ENCODE results near the gene ZNF219.

ZNF219 gene

DNA sequence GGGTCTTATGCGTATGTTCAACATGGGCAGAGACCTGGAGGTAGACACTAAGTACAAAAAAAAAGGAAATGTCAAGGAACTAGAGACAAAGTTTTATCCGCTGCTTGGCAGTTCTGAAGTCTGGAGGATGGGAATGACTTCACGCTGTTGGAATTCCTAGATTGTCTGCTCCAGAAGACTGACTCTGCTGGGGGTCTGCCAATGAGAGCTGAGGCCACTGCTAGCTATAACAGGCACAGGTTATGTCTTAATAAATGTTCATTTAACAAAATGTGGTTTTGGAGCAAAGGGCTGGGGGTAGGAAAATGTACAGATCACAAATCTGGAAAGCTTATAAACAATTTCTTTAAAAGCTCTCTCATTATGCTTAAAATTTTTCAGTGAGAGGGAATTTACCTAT, 35.0 kb downstream of the ZNF219 start:
- no peak for DNase-seq

DNA sequence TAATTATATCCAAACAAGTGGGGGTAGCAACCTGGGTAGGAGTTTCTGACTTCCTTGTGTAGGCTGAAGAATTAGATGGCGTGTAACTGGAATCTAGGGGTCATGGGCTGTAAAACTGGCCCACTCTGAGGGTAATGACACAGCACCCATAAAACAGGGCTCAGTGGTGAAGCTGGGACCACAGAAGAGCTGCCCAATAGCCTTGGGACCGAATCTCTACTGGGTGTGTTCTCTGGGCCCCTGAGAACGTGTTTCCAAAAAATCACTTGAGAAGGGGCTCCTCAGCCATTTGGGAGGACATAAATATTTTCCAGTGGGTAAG, 37.1 kb downstream of the ZNF219 start:
- no peak for DNase-seq

DNA sequence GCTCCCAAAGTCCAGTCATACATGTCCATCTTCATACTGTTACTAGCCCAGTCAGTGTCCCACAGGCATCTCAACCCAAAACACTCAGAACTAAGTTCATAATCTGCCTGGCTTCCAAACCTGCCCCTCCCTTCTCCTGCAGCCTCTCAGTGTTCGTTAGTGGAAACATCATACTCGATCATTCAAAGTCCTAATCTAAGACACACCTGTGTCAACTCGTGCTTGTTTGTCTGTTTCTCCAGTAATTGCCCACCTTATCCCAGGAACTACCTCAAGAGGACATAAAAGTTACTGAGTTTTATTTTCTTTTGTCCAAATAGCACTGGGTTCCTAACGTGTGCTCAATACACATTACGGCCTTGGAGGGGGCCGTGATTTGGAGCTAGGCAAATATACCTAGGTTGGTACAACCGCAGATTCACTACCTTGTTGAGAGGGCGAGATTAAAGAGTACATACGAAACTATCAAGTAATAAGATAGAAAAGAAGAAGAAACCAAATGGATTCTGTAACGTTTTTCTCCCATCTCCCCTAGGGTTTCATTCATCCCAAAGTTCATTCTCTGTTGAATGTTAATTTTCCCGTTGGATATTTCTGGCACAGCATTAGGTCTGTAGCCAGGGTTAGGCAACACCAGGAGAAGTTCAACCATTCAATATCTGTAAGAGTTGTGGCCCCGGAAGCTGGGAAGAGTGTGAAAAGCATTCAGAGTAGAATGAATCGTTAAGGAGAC, 37.7 kb downstream of the ZNF219 start:
- DNase-seq = no peak

DNA sequence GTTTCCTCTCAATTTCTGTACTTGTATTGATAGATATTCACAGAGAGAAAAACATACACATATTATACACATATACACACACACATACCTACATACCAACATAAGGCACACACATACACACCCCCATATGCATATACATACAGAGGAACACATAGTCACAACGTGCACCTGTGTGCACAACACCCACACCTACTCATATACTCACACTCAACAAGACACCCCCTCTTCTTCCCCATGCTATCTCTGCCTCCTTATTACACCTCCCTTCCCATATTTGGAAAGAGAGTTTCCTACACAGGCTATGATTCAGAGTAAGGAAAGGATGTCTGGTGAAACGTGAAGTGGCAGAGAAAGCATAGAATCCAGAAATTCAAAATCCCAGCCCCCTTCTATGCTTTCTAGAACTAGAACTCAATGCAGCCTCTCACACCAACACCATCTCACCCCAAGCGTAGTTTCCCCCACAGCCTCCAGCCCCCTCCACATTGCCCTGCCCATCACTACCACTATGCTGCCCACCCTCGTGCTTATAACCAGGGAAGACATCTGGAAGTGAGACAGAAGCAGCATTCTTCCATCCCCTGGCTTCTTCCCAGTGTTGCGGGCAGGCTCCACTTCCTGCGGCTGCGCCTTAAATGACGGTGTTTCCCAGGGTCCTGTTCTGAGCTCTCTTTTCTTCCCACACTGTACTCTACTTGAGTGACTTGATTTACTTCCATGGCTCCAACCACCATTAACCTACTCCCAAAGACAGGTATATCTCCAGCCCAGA, 38.4 kb downstream of the ZNF219 start:
- DNase-seq = no peak

DNA sequence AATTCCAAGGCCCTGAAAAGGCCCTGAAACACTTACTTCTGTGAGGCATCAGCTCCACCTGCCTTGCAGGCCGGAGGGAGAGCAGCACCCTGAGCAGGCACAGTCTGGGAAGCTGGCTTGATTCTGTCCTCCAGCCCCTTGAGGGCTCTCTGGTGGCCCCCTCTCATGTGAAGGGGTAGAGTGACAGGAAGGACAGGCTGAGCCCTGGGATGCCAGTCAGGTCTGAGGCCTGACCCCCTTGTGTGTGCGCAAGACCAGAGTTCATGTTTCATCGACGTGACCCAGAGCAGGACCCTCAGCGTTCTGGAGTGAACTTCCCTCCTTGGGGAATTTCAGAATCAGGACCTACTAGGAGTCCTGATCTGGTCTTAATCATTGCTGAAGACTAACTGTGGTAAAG, 39.6 kb downstream of the ZNF219 start:
- no peak for DNase-seq

GRCh38 chr14:21057803-21058675, 40.4 kb downstream of the ZNF219 start, which contains the start of gene RNASE8:
Gene RNASE8, plus strand, starts transcription at chr14:21057822. Its CDS starts 71 bp downstream, at chr14:21057893.
- DNase-seq = no peak

GRCh38 chr14:21056520-21057163, 41.8 kb downstream of the ZNF219 start:
- DNase-seq = no peak

DNA sequence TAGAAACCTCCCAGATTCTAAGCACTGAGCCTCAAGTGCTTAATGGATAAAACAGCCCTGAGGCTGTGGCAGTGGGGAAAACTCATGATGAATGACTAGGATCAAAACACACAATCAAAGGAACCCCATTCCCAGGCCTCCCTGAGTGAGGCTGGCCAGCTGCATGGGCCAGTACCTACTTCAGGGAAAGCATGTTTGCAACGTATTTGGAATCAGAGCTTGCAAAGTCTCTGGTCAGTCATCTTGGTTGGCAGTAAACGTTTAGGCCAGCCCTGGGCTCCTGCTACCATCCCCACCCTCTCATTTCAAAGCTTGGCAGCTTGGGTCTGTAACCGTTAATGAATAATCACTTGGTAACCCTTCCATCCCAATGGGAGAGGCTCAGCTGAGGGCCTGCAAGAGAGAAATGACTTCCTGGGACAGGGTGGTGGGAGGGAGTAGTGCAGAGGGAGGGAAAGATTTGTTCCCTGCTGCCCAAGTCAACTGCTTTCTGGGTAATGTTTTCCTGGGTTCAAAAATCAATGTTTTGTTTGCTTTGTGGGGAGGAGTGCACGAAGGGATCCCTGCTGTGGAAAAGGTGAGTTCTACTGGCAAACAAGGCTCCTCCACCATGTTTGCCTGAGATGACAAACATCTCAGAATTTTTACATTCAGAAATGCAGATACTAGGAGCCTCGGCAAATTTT, 42.9 kb downstream of the ZNF219 start:
- DNase-seq = no peak

DNA sequence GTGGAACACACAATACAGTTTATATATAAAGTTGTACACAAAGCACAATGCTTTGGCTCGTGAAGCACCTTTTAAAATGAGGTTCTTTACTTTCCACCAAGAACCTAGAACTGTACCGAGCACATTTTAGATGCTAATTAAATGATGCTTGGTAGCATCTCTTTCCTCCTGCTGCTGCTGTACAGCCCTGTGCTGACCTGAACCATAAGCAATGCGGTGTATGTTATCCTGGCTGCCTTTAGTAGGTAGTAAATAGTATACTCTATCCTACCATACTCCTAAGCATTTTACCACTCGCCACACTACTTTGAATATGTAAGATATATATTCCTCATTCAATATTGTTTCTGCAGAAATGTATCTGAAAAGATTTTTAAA, 43.7 kb downstream of the ZNF219 start:
- DNase-seq = no peak

DNA sequence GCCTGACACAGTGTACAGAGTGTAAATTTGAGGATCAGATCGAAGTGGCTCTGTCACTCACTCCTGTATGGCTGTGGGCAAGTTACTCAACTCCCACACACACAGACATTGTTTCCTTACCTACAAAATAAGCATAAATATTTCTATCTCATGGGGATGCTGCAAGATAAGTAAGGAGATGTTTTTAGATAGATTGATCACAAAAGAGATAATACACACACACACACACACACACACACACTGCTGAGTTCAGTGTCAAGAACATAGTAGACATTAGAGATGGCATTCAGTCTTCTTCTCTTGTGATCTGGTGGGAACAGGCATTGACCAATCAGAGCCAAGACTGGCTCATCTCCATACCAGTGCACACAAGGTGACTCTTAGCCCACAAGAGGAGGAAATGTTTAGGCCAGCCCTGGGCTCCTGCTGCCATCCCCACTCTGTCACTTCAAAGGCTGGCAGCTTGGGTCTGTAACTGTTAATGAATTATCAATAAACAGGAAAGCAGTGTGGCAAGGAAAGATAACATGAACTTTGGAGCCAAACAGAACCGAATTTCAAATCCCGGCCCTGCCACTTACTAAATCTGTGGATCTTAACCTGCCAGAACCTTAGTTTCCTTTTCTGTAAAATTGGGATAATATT, 44.2 kb downstream of the ZNF219 start:
- no peak for DNase-seq

DNA sequence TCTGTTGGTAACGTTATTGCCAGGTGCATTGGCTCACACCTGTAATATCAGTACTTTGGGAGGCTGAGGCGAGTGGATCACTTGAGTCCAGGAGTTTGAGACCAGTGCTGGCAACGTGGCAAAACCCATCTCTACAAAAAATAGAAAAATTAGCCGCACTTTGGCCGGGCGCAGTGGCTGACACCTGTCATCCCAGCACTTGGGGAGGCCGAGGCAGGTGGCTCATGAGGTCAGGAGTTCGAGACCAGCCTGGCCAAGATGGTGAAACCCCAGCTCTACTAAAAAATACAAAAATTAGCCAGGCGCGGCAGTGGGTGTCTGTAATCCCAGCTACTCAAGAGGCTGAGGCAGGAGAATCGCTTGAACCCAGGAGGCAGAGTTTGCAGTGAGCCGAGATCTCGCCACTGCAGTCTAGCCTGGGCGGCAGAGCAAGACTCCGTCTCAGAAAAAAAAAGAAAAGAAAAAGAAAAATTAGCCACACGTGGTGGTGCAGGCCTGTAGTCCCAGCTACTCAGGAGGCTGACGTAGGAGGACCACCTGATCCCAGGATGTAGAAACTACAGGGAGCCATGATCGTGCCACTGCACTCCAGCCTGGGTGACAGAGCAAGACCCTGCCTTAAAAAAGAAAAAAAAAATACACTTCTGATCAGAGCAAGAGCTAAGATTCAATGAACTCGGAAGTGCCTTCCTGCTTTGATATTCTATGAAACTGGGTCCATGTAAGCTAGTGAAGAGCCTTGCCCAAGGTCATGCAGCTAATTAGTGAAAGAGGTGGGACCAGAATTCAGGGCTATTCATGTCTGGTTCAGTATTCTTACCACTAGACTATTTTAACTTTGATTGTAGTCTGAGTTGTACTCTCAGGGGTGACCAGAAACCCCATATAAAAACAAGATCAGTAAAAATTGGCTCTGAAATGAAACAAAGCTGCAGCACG, 45.0 kb downstream of the ZNF219 start:
- DNase-seq = no peak

DNA sequence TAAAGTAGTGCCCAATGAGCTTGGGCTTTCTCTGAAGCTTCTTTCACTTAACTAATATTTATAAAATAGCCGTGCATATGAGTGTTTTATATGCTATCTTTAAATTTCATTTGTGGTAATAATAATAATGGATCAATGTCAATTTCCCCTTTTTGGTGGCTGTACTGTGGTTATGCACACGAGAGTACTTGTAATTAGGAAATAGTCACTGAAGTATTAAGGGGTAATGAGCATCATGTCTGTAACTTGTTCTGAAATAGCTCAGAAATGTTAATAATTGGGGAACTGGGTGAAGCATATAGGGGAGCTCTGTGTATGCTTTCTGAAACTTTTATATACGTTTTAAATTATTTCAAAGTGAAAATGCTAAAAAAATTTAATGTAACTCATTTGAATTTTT, 47.9 kb downstream of the ZNF219 start:
- DNase-seq = no peak

DNA sequence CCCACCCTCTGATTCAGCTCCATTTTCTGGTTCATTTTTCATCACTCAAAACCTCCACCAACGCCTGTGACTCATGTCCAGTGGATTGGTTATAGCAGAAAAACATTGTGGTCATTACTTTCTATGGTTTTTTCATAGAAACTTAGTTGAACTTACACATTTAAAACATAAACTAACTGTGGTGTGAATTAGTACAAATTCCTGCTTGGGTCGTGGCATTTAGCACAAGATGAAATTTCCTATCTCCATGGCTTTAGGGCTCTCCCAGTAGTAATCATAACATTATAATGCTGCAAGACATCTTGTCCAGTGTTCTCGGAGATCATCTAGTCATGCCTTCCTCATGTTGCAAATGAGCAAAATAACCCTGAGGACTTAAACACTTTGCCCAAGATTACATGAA, 49.2 kb downstream of the ZNF219 start:
- no peak for DNase-seq

DNA sequence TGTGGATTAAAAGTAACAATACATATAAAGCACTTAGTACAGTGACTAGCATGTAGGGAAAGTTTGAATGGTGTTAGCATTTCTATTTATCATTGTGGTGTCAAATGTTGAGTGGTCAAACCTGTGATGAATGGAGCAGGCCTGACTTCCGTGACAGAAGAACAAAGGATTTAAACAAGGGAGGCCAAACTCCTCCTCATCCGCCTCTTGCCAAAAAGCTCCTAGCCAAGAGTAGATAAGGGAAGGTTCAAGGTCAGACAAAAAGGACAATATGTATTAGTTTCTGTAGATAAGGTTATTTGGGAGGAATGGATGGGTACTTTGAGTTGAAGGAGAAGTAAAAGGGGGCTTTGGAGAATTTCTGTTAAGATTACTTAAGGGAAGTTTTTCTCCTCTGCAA, 49.8 kb downstream of the ZNF219 start:
- DNase-seq = no peak

GRCh38 chr14:21047378-21047781, 51.1 kb downstream of the ZNF219 start:
- DNase-seq = no peak

- DNase-seq = peak; percentile 18
Measured at GRCh38 chr14:21043974-21044618, 54.4 kb downstream of the ZNF219 start.

DNA sequence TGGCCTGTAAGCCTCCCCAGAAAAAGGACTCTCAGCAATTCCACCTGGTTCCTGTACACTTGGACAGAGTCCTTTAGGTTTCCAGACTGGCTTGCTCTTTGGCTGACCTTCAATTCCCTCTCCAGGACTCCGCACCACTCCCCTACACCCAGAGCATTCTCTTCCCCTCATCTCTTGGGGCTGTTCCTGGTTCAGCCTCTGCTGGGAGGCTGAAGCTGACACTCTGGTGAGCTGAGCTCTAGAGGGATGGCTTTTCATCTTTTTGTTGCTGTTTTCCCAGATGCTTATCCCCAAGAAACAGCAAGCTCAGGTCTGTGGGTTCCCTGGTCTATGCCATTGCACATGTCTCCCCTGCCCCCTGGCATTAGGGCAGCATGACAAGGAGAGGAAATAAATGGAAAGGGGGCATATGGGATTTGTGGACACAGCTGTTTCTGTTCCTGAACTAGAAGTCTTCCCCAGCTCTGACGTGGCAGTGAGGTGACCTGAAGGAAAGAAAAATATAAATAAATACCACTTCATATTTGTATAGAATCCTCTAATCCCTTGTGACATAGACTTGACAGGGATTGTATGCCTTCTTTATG, 55.0 kb downstream of the ZNF219 start:
- DNase-seq = no peak

- no peak for DNase-seq
Measured at GRCh38 chr14:21042918-21043317, 55.5 kb downstream of the ZNF219 start.

- DNase-seq = no peak
Measured at GRCh38 chr14:21041676-21042433, 56.6 kb downstream of the ZNF219 start, which contains the start of gene RNASE7. Gene RNASE7, plus strand, starts transcription at chr14:21042362. Its CDS starts 631 bp downstream, at chr14:21042993.
